HEK293 (cell line): ENCODE data around the gene EMSY.

Experiments used
- CTCF ChIA-PET: fragments of 350-600 bp; formaldehyde crosslinking; extraction: SDS; loops from one replicate; lab custom pipeline; 2021; ENCODE audit warnings: antibody characterized with exemption; lab: Yijun Ruan, JAX
- POLR2A ChIA-PET: fragments of 300-600 bp; formaldehyde crosslinking; extraction: SDS; loops from one replicate; lab custom pipeline; 2020; ENCODE audit warnings: antibody characterized with exemption, inconsistent platforms; lab: Yijun Ruan, JAX
- H3K27ac ChIP-seq: fragments of 200-500 bp; sonication (Bioruptor generic); 2 replicates; pipeline ENCODE4 v1.5.1; 2014; ENCODE audit warnings: low read depth, low read length, control low read depth, inconsistent platforms; ENCODE audit errors: extremely low read depth
- H3K36me3 ChIP-seq, 2 experiments: fragments of 200-500 bp in 1 of 2; sonication (Bioruptor generic) in 1 of 2; 1 replicate in 1 of 2; 2 replicates in 1 of 2; pipeline ENCODE4 v1.5.1; 2014 to 2017; ENCODE audit warnings: inconsistent platforms in 2 of 2, low read length in 2 of 2; ENCODE audit not compliant: control insufficient read depth in 2 of 2, insufficient read depth in 1 of 2
- H3K4me1 ChIP-seq: fragments of 200-500 bp; sonication (Bioruptor generic); 2 replicates; pipeline ENCODE4 v1.5.1; 2014; ENCODE audit warnings: mild to moderate bottlenecking, low read length, inconsistent platforms; ENCODE audit not compliant: control insufficient read depth, insufficient read depth
- H3K4me3 ChIP-seq: 2 replicates; pipeline ENCODE4 v1.5.1; 2011; ENCODE audit warnings: low read depth, mild to moderate bottlenecking, control low read depth, low read length, moderate library complexity
- H3K9me3 ChIP-seq: fragments of 200-500 bp; sonication (Bioruptor generic); 2 replicates; pipeline ENCODE4 v1.5.1; 2014; ENCODE audit warnings: low read depth, low read length, inconsistent platforms; ENCODE audit not compliant: control insufficient read depth, insufficient read depth
- BCL11B ChIP-seq: fragments of 450-650 bp; formaldehyde crosslinking; IDR thresholded peaks from 2 replicates; pipeline ENCODE4 v1.5.1; 2016; ENCODE audit warnings: low read depth, missing biosample characterization, missing genetic modification characterization
- MEIS1 ChIP-seq: sonication (generic); formaldehyde crosslinking; IDR thresholded peaks from 2 replicates; pipeline ENCODE4 v1.8.1; 2022; ENCODE audit warnings: missing genetic modification reagents, mild to moderate bottlenecking, borderline replicate concordance
- RBAK ChIP-seq: fragments of 450-650 bp; formaldehyde crosslinking; IDR thresholded peaks from 2 replicates; pipeline ENCODE4 v1.5.1; 2016; ENCODE audit warnings: missing biosample characterization, missing genetic modification characterization
- SALL2 ChIP-seq: fragments of 450-650 bp; formaldehyde crosslinking; IDR thresholded peaks from 2 replicates; pipeline ENCODE4 v1.5.0; 2017; ENCODE audit warnings: missing biosample characterization, mild to moderate bottlenecking, missing genetic modification characterization, borderline replicate concordance
- SETDB1 ChIP-seq: IDR thresholded peaks from one replicate; pipeline ENCODE4 v1.6.1; 2017; ENCODE audit warnings: mild to moderate bottlenecking, low read length, moderate library complexity, mixed read lengths; ENCODE audit not compliant: insufficient read length
- ZBTB1 ChIP-seq: fragments of 450-650 bp; formaldehyde crosslinking; IDR thresholded peaks from 2 replicates; pipeline ENCODE4 v1.5.1; 2016; ENCODE audit warnings: missing biosample characterization, missing genetic modification characterization
- ZBTB8A ChIP-seq: fragments of 450-650 bp; formaldehyde crosslinking; IDR thresholded peaks from 2 replicates; pipeline ENCODE4 v1.5.1; 2016; ENCODE audit warnings: missing biosample characterization, missing genetic modification characterization
- ZEB2 ChIP-seq: fragments of 450-650 bp; formaldehyde crosslinking; IDR thresholded peaks from 2 replicates; pipeline ENCODE4 v1.5.1; 2016; ENCODE audit warnings: missing biosample characterization, missing genetic modification characterization
- ZNF19 ChIP-seq: fragments of 450-650 bp; formaldehyde crosslinking; IDR thresholded peaks from 2 replicates; pipeline ENCODE4; 2016; ENCODE audit warnings: missing biosample characterization, missing genetic modification characterization, low read depth
- ZNF248 ChIP-seq: fragments of 450-650 bp; formaldehyde crosslinking; IDR thresholded peaks from 2 replicates; pipeline ENCODE4 v1.5.1; 2017; ENCODE audit warnings: missing biosample characterization, missing genetic modification characterization
- ZNF335 ChIP-seq: fragments of 450-650 bp; formaldehyde crosslinking; conservative IDR thresholded peaks from 2 replicates; pipeline ENCODE4 v1.5.1; 2016; ENCODE audit warnings: missing biosample characterization, missing genetic modification characterization
- ZNF341 ChIP-seq: fragments of 450-650 bp; formaldehyde crosslinking; IDR thresholded peaks from 2 replicates; pipeline ENCODE4; 2016; ENCODE audit warnings: low read depth, missing biosample characterization, missing genetic modification characterization
- ZNF501 ChIP-seq: fragments of 450-650 bp; formaldehyde crosslinking; IDR thresholded peaks from 2 replicates; pipeline ENCODE4 v1.5.1; 2016; ENCODE audit warnings: missing biosample characterization, missing genetic modification characterization
- ZNF549 ChIP-seq: fragments of 450-650 bp; IDR thresholded peaks from 2 replicates; pipeline ENCODE4 v1.5.1; 2018; ENCODE audit warnings: missing biosample characterization, missing genetic modification characterization, mild to moderate bottlenecking, inconsistent platforms, moderate library complexity
- ZNF571 ChIP-seq: fragments of 450-650 bp; formaldehyde crosslinking; IDR thresholded peaks from 2 replicates; pipeline ENCODE4 v1.5.0; 2017; ENCODE audit warnings: missing biosample characterization, missing genetic modification characterization
- ZNF585B ChIP-seq: fragments of 450-650 bp; formaldehyde crosslinking; IDR thresholded peaks from 2 replicates; pipeline ENCODE4 v1.5.1; 2016; ENCODE audit warnings: missing biosample characterization, missing genetic modification characterization
- ZNF626 ChIP-seq: fragments of 450-650 bp; sonication (Bioruptor Pico); formaldehyde crosslinking; IDR thresholded peaks from 2 replicates; pipeline ENCODE4 v1.5.1; 2018; ENCODE audit warnings: missing biosample characterization, missing genetic modification characterization, inconsistent platforms
- ZNF629 ChIP-seq: fragments of 450-650 bp; formaldehyde crosslinking; IDR thresholded peaks from 2 replicates; pipeline ENCODE4 v1.5.1; 2017; ENCODE audit warnings: missing biosample characterization, missing genetic modification characterization
- ZNF654 ChIP-seq: fragments of 450-650 bp; formaldehyde crosslinking; IDR thresholded peaks from 2 replicates; pipeline ENCODE4 v1.5.1; 2016; ENCODE audit warnings: low read depth, missing biosample characterization, missing genetic modification characterization
- ZNF677 ChIP-seq: fragments of 450-650 bp; IDR thresholded peaks from 2 replicates; pipeline ENCODE4 v1.5.0; 2018; ENCODE audit warnings: missing biosample characterization, mild to moderate bottlenecking, missing genetic modification characterization, moderate library complexity
- ZNF747 ChIP-seq: fragments of 450-650 bp; formaldehyde crosslinking; IDR thresholded peaks from 2 replicates; pipeline ENCODE4 v1.5.1; 2016; ENCODE audit warnings: missing biosample characterization, missing genetic modification characterization
- ZNF776 ChIP-seq: fragments of 450-650 bp; formaldehyde crosslinking; IDR thresholded peaks from 2 replicates; pipeline ENCODE4 v1.5.0; 2017; ENCODE audit warnings: missing biosample characterization, missing genetic modification characterization, borderline replicate concordance
- ZNF830 ChIP-seq: fragments of 450-650 bp; IDR thresholded peaks from 2 replicates; pipeline ENCODE4 v1.5.0; 2018; ENCODE audit warnings: missing biosample characterization, missing genetic modification characterization, low read depth, mild to moderate bottlenecking, moderate library complexity
- ZNF837 ChIP-seq: fragments of 450-650 bp; formaldehyde crosslinking; IDR thresholded peaks from 2 replicates; pipeline ENCODE4 v1.5.1; 2016; ENCODE audit warnings: missing biosample characterization, missing genetic modification characterization
- ZSCAN23 ChIP-seq: fragments of 450-650 bp; formaldehyde crosslinking; IDR thresholded peaks from 2 replicates; pipeline ENCODE4 v1.5.1; 2016; ENCODE audit warnings: missing biosample characterization, missing genetic modification characterization
- TF ChIP-seq, protein P1 (sequence below): fragments of 450-650 bp; formaldehyde crosslinking; IDR thresholded peaks from 2 replicates; pipeline ENCODE4 v1.5.1; 2016; ENCODE audit warnings: missing biosample characterization, missing genetic modification characterization
- TF ChIP-seq, protein P2 (sequence below): sonication (generic); formaldehyde crosslinking; IDR thresholded peaks from 2 replicates; pipeline ENCODE4 v1.8.1; 2022; ENCODE audit warnings: mild to moderate bottlenecking, moderate library complexity, missing genetic modification reagents
- TF ChIP-seq, protein P3 (sequence below): fragments of 450-650 bp; formaldehyde crosslinking; IDR thresholded peaks from 2 replicates; pipeline ENCODE4 v1.5.1; 2016; ENCODE audit warnings: missing biosample characterization, missing genetic modification characterization

The EMSY gene

DNA sequence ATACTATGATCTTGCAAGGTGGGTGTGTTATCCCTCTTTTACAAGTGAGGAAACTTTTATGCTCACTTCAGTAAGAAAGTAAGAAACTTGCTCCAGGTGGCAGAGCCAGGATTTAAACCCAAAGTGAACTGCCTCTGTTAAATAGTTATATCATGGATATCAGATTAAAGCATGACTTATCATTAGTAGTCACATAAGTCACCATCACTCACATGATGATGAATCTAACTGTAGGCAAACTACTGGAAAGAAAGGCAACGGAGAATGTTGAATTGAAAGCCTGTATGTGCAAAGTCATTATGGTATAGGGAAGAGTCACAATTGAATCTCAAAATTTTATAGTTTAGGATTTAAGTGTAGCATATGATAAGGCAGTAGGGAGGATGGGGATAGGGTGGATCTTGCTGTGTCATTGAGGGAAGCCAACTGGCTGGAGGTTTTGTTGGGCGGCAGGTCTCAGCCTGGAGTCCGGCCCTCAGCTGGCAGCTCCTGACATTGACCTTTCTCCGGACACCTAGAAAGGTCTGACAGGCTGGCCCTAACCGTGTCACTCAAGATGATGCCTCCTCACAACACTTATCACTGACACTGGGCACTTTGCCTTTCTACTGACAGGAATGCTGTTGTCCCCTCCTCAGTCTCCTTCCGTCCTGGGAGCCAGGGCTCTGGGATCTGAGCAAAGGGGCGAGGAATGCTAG, 98.3 kb downstream of the EMSY start:
- POLR2A ChIA-PET = no interaction called here
- H3K36me3 ChIP-seq = peaks cover 16 to 74% of the 10 kb centered on the region in 2 experiments
- CTCF ChIA-PET = no interaction called here
- TF ChIP-seq ZNF585B (tag by site-specific recombination) (no peak), ZSCAN23 (tag by site-specific recombination) (no peak), ZNF837 (tag by site-specific recombination) (no peak), ZNF747 (no peak), ZNF677 (tag by site-specific recombination) (no peak), ZNF629 (tag by site-specific recombination) (no peak), MEIS1 (CRISPR knock-in tag) (no peak), BCL11B (tag by site-specific recombination) (no peak), SETDB1 (no peak), ZNF830 (tag by site-specific recombination) (no peak), ZNF626 (no peak), ZNF549 (tag by site-specific recombination) (no peak), ZNF571 (tag by site-specific recombination) (no peak), ZBTB8A (tag by site-specific recombination) (no peak), ZNF654 (tag by site-specific recombination) (no peak), SALL2 (tag by site-specific recombination) (no peak)
- TF ChIP-seq, protein P1, sequence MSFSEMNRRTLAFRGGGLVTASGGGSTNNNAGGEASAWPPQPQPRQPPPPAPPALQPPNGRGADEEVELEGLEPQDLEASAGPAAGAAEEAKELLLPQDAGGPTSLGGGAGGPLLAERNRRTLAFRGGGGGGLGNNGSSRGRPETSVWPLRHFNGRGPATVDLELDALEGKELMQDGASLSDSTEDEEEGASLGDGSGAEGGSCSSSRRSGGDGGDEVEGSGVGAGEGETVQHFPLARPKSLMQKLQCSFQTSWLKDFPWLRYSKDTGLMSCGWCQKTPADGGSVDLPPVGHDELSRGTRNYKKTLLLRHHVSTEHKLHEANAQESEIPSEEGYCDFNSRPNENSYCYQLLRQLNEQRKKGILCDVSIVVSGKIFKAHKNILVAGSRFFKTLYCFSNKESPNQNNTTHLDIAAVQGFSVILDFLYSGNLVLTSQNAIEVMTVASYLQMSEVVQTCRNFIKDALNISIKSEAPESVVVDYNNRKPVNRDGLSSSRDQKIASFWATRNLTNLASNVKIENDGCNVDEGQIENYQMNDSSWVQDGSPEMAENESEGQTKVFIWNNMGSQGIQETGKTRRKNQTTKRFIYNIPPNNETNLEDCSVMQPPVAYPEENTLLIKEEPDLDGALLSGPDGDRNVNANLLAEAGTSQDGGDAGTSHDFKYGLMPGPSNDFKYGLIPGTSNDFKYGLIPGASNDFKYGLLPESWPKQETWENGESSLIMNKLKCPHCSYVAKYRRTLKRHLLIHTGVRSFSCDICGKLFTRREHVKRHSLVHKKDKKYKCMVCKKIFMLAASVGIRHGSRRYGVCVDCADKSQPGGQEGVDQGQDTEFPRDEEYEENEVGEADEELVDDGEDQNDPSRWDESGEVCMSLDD (tag by site-specific recombination) = no peak
- H3K4me3 ChIP-seq = no peak overlapping the region
- H3K9me3 ChIP-seq = no peaks in the 10 kb centered on the region
- no peaks in the 10 kb centered on the region for H3K4me1 ChIP-seq
- H3K27ac ChIP-seq = no peak overlapping the region

DNA sequence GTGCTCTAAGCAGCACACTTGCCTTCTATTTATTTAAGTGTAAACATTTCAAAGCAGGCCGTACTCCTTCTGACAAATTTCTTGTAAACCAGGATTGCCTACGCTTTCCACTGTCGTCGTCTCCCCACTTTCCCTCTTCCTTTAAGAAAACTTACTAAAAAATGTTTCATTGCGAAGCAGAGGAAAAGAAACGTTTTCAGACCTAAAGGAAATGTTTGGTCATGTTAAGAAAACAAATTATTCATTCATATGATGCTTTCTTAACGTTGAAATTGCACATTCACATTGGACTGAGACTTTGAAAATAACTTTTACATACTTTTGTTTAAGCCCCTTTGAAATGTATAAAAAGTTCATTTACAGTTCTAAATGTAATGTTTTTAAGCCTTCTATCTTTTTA, 106.0 kb downstream of the EMSY start:
- Histone ChIP-seq H3K4me1 (no peaks in the 10 kb centered on the region), H3K36me3 (peaks cover 0 to 28% of the 10 kb centered on the region in 2 experiments; a peak in 1 of 3 replicates), H3K9me3 (no peaks in the 10 kb centered on the region), H3K27ac (no peak overlapping the region), H3K4me3 (no peak overlapping the region)
- no peak for TF ChIP-seq ZNF501
- ChIA-PET POLR2A (no interaction called here), CTCF (no interaction called here)

DNA sequence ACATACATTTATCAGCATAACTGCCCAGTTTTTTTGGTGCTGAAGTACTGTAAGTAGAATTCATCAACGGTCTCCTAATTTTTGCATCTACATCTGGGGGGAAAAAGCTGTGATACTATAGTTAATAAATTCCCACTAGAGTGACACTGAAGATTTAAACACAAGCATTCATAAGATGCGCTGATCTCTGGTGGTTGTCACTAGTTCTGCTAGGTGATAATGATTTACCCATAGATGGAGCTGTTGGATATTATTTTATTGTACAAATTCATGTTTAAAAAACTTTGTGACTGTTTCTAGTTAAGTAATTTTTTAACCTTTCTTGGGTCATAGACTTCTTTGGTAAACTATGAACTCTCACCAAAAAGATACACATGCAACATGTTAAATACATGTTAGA, 106.6 kb downstream of the EMSY start:
- Histone ChIP-seq H3K36me3 (peaks cover 0 to 22% of the 10 kb centered on the region in 2 experiments; a peak in 1 of 3 replicates), H3K4me3 (no peak overlapping the region), H3K9me3 (no peaks in the 10 kb centered on the region), H3K4me1 (no peaks in the 10 kb centered on the region), H3K27ac (no peak overlapping the region)
- ChIA-PET CTCF (interaction anchor here (0.6 kb wide), 1 partner anchor 132 kb away, joined by 5 read pairs; no protein-coding TSS in a partner anchor), POLR2A (no interaction called here)
- TF ChIP-seq RBAK (tag by site-specific recombination) (no peak), ZEB2 (tag by site-specific recombination) (no peak), ZNF248 (no peak), ZBTB1 (tag by site-specific recombination) (no peak), ZNF335 (no peak), ZNF19 (no peak), ZNF585B (tag by site-specific recombination) (no peak), ZNF341 (tag by site-specific recombination) (no peak), ZNF776 (tag by site-specific recombination) (no peak)
- TF ChIP-seq, protein P2, sequence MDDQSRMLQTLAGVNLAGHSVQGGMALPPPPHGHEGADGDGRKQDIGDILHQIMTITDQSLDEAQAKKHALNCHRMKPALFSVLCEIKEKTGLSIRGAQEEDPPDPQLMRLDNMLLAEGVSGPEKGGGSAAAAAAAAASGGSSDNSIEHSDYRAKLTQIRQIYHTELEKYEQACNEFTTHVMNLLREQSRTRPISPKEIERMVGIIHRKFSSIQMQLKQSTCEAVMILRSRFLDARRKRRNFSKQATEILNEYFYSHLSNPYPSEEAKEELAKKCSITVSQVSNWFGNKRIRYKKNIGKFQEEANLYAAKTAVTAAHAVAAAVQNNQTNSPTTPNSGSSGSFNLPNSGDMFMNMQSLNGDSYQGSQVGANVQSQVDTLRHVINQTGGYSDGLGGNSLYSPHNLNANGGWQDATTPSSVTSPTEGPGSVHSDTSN (CRISPR knock-in tag) = no peak
- TF ChIP-seq, protein P3, sequence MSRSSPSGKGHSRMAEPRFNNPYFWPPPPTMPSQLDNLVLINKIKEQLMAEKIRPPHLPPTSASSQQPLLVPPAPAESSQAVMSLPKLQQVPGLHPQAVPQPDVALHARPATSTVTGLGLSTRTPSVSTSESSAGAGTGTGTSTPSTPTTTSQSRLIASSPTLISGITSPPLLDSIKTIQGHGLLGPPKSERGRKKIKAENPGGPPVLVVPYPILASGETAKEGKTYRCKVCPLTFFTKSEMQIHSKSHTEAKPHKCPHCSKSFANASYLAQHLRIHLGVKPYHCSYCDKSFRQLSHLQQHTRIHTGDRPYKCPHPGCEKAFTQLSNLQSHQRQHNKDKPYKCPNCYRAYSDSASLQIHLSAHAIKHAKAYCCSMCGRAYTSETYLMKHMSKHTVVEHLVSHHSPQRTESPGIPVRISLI (tag by site-specific recombination) = no peak
